DLD1 (cell line): ENCODE results near the gene KLHL3.

Experiments
- in situ Hi-C: cut with HindIII; loops from 2 replicates; pipeline ENCODE4 v1.10.0; 2017; ENCODE audit warnings: low sequenced_read_pairs

KLHL3 gene

GRCh38 chr5:137638841-137639240, 97.0 kb downstream of the KLHL3 start:
- in situ Hi-C loops = no loop called here

DNA sequence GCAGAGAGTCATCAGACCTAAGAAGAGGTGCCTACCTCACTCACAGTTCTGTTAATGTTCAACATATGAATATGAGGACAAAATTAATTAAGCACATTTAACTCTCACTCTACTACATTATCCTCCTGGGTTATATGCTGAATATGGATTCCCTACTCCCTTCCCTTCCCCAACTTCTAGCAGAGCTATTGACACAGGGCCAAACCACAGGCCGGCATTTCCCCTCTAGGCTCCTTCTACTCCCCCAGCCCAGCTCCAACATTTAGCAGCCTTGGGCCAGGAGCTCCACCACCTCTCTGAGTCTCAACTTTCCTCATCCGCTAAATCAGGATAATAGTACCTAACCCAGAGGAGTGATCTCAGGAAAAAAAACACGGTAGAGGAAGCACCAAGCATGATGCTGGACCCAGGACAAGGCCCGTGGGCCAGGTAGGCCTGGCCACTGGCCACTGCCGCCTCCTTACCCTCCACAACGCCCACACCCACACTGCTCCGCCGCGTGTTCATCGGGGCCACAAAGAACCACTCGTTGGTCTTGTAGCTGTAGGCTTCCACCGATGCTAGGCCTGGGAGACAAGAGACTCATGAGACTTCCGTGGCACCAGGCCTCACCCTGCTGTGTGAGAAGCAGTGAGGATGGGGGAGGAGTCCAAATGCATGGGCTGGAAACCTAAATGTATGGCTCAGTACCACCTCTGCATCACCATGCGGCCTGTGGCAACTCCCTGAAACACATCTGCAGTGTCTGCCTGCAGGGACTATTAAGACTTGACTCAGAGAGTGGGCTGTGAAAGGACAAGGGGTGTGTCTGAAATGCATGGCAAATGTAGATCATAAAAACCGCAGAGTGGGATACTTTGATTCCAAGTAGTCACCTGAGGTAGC, 98.8 kb downstream of the KLHL3 start:
- in situ Hi-C loops = no loop called here

- in situ Hi-C loops = no loop called here
Measured at GRCh38 chr5:137636099-137636498, 99.8 kb downstream of the KLHL3 start.

- in situ Hi-C loops = no loop called here
Measured at GRCh38 chr5:137635521-137635921, 100.4 kb downstream of the KLHL3 start.

DNA sequence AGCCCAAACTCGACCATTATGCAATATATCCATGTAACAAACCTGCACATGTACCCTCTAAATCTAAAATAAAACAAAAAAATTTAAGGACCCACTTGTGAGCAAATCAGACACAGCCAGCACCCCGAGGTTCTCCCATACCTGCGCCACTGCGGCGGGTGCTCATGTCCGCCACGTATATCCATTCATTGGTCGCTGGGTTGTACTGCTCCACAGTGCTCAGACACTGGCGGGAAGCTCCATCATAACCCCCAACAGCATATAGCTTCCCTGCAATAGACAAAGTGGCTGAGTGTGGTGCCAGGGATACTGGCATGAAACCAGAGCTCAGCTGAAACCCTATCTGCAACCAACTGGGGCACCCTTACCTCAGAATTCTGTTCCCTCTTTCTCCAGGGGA, 102.0 kb downstream of the KLHL3 start:
- in situ Hi-C loops = no loop called here

DNA sequence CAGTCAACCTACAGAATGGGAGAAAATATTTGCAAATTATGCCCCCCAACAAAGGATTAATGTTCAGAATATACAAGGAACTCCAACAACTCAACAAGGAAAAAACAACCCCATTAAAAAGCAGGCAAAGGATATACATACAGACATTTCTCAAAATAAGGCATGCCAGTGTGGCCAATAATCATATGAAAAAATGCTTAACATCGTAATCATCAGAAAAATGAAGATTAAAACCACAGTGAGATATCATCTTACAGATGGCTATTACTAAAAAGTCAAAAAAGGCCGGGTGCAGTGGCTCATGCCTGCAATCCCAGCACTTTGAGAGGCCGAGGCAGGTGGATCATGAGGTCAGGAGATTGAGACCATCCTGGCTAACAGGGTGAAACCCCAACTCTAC, 103.2 kb downstream of the KLHL3 start:
- in situ Hi-C loops = no loop called here

- in situ Hi-C loops = no loop called here
Measured at GRCh38 chr5:137631453-137631852, 104.4 kb downstream of the KLHL3 start.

- in situ Hi-C loops = no loop called here
Measured at GRCh38 chr5:137630972-137631370, 104.9 kb downstream of the KLHL3 start.

DNA sequence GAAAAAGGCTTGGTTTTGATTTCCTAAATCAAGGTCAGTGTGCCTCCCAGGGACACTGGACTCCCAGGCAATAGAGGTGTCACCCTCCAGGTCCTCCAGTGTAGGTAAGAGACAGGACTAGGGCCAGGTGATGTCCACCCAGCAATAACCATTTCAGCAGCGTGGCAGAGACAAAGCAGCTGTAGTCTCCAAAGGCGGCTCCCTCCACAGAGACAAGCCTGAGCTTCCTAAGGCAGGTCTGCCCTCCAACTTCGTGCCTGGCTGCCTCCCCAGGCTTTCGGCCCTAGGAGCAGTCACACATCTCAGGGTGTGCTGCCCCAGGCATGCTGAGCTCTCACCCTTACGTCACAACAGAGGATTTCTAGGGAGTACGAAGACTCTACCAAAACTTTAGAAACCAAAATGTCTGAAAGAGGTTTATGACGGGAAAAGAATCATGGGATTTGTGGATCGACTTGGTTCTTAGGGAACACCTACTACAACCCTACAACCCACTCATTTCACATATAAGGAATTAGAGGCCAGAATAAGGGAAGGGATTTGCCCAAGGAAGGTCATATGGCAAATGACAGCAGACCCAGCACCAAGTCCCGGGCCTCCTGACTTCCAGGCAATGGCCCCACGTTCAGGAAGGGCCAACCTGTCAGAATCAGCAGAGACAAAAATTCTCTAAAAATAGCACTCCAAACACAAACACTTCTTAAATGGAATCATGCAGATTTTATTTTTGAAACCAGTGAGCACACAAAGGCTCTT, 105.5 kb downstream of the KLHL3 start:
- in situ Hi-C loops = no loop called here

- in situ Hi-C loops = no loop called here
Measured at GRCh38 chr5:137629646-137630045, 106.2 kb downstream of the KLHL3 start.

DNA sequence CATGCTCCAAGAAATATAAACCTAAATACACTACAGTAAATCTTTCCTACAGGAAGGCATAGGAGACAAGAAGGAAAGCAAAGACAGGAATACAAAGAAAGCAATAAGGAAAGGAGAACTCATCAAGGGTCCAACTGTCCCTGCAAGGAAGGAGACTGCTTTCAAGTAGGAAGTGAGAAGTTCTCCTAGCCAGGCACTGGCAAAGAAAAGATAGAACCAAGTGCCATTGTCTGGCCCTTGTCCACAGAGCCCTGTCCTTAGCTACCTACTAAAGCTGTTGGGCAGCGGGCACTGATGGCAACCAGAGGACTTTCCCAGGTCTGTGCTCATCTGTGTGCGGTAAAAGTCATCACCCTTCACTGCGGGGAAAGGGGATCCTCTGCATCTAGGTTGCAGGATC, 108.2 kb downstream of the KLHL3 start:
- in situ Hi-C loops = no loop called here

DNA sequence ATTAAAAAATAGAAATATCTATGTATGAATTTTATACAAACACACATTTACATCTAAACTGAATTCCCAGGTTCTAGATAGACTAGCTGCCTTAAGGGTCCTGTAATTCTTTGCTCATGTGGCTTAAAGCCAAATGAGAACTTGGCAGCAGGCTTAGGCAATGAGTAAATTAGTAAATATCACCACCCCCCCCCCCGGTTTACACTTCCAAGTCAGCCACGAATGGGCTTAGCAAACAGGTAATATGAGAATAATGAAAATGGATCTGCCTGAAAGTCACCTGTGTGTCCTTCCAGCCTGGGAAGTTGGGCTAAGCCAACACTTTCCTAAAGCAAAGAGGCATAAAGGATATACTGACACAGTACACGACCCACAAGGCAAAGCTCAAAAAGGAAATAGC, 108.6 kb downstream of the KLHL3 start:
- in situ Hi-C loops = no loop called here

GRCh38 chr5:137624786-137625349, 111.0 kb downstream of the KLHL3 start:
- in situ Hi-C loops = no loop called here

DNA sequence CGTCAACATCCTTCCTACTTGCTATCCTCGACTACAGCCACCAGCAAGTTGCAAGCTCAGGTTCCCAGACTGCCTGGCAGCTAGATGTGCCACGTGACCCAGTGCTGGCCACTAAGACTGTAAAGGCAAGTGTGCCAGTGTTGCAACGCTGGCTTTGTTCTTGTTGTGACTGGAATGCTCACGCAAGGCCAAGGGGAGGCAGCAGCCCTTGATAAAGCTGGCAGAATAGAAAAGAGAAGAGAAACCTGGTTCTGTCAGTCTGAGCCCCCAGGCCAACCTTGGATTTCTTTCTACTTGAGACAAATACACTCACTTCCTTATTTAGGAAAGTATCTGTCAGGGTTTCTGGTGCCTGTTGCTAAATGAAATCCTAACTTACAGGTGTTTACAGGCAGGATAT, 113.0 kb downstream of the KLHL3 start:
- in situ Hi-C loops = no loop called here

GRCh38 chr5:137621861-137622823, 113.7 kb downstream of the KLHL3 start:
- in situ Hi-C loops = no loop called here

DNA sequence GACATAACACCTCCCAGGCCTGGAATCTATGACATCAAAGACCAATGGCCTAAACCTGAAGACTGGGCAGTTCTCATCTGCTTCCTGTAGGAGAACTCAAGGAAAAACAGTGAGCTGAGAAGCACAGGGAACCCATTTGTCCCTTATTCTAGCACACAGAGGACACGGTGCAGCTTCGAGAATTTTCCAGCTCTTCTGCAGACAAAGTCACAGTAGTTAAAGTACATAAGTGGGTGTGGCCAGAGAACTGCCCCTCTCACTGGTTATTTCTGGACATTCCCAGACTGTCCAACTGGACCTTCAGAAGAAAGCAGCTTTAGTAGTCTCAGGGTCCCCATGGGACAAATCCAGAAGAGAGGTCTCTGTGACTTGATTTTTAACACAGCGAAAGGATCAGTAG, 114.6 kb downstream of the KLHL3 start:
- in situ Hi-C loops = no loop called here

DNA sequence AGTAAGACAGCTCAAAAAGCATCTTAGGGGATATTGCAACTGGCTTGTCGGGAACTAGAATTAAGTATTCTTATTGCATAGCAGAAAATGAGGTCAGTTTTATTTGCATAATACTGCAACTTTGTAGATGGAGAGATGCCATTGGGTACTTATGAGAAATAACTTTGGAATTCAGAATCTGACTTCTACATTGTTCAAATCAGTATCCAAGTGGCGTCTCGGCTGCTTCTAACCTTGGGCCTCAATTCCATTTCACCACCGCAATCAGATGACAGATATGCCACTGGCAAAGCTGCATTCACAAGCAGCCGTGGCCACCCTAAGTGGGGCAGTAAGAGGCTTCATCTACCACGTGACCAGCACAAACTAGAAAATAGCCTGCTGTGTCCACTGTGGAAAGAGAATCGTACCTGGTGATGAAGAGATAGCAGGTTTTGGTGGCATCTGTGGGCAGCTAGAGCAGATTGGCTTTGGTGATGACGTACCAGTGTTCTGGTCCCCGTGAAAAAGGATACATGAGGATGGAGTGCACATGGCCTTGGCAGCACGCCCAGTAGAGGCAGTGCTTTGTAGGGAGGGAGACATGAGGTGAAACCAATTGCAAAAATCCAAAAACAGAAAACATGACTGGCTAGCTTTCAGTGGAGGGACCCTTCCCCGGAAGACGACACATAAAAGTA, 116.6 kb downstream of the KLHL3 start:
- in situ Hi-C loops = no loop called here

GRCh38 chr5:137618476-137618875, 117.4 kb downstream of the KLHL3 start:
- in situ Hi-C loops = no loop called here

DNA sequence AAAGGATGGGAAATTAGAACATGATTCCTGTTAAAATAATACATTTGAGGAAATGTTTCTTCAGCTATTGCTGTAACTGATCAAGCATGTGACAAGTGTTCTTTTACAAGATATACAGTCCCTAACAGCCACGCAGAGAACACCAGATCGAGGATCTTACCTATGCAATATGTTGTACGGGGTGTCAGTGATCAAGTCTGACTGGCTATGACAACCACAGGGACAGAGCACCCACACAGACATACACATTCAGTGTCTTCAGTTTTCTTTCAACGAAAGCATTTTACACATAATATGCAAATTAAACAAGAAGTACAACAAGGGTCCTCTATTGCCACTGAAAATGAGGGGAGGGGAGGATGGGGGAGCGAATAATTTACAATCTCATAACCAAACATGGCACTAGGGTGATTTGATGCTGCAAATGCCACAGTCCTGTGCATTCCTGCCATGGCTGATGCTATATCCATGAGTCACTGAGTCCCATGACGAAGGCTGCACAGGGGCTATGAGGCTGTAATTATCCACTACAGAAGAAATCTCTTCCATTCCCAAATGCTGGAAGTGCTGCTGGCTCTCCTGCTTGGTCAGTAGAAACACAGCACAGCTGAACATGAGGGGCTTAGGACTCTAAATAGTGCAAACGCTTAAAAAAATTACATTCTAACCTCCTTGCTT, 118.2 kb downstream of the KLHL3 start:
- in situ Hi-C loops = no loop called here

GRCh38 chr5:137616046-137616445, 119.8 kb downstream of the KLHL3 start:
- in situ Hi-C loops = no loop called here
